Stimulated activated CD8-positive, alpha-beta memory T cell treated with anti-CD3 and anti-CD28 coated beads, Interleukin-12 subunit alpha, Interleukin-12 subunit beta, amount 100 ng/mL, for 1 hour (primary cell): ENCODE results near the gene MRM3.
"Not testable (repeated sequence)": the region's sequence is repeated elsewhere in the genome, so short reads cannot be mapped to it uniquely, and the experiment has no call there.

Source experiments
- DNase-seq: peaks from one replicate; pipeline ENCODE4 v3.0.0-alpha.2; 2020; ENCODE audit warnings: low read depth

MRM3 gene

GRCh38 chr17:825216-825615 lies 43.1 kb downstream of the MRM3 start:
- no peak for DNase-seq

- no peak for DNase-seq
Observed at GRCh38 chr17:826778-827177, 44.6 kb downstream of the MRM3 start.

- DNase-seq = no peak
Observed at GRCh38 chr17:828761-829160, 46.6 kb downstream of the MRM3 start.

GRCh38 chr17:829614-830013 lies 47.5 kb downstream of the MRM3 start:
- not testable (repeated sequence) for DNase-seq

- DNase-seq = no peak
Observed at GRCh38 chr17:830381-830780, 48.2 kb downstream of the MRM3 start.

- no peak for DNase-seq
Observed at GRCh38 chr17:830950-831349, 48.8 kb downstream of the MRM3 start.

- no peak for DNase-seq
Observed at GRCh38 chr17:834136-834535, 52.0 kb downstream of the MRM3 start.

GRCh38 chr17:835263-835662 lies 53.1 kb downstream of the MRM3 start:
- DNase-seq = no peak

GRCh38 chr17:835721-836120 lies 53.6 kb downstream of the MRM3 start:
- DNase-seq = not testable (repeated sequence)

GRCh38 chr17:836151-836550 lies 54.0 kb downstream of the MRM3 start:
- DNase-seq = no peak

GRCh38 chr17:838486-838885 lies 56.3 kb downstream of the MRM3 start:
- no peak for DNase-seq

GRCh38 chr17:841313-841712 lies 59.2 kb downstream of the MRM3 start:
- DNase-seq = no peak
